NK-92 (cell line): Measurements from ENCODE around the gene MUC6.

Source experiments
- DNase-seq: peaks from one replicate; lab custom pipeline; 2025; ENCODE audit not compliant: unreplicated experiment; lab: John Stamatoyannopoulos, UW

MUC6 gene

GRCh38 chr11:1072116-1072820, 35.8 kb upstream of the MUC6 start:
- DNase-seq = no peak

GRCh38 chr11:1071571-1072115, 35.1 kb upstream of the MUC6 start:
- no peak for DNase-seq

GRCh38 chr11:1070594-1071462, 34.3 kb upstream of the MUC6 start:
- DNase-seq = no peak

DNA sequence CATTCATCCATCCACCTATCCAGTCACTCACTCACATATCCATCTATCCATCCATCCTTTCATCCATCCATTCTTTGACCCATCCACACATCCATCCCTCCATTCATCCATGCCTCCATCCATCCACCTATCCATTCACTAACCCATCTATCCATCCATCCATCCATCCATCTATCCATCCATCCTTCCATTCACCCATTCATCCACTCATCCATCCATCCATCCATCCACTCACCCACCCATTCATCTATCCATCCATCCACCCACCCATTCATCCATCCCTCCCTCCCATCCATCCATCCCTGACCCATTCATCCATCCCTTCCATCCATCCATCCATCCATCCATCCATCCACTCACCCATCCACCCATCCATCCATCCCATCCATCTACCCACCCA, 33.2 kb upstream of the MUC6 start:
- no peak for DNase-seq

DNA sequence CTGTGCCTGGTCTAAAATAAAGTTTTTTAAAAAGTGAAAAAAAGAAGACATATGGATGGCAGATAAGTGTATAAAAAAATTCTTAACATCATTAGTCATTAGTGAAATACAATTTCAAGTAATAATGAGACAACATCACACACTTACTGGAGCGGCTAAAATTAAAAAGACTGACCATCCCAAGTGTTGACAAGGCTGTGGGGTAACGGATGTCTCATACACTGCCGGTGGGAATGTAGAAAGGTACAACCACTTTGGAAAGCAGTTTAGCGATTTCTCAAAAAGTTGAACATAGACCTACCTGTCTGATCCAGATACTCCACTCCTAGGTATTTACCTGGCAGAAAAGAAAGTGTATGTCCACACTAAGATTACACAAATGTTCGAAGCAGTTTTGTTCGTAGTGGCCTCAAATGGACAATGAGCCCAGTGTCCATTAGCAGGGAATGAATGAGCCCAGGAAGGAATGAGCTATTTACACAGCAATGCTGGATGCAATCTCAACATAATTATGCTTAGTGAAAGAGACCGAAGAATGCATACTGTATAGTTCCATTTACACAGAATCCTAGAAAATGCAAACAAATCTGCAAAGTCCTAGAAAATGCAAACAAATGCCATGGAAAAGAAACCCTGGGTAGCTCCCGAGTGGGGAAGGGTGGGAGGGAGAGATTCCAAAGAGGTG, 31.4 kb upstream of the MUC6 start:
- no peak for DNase-seq

DNA sequence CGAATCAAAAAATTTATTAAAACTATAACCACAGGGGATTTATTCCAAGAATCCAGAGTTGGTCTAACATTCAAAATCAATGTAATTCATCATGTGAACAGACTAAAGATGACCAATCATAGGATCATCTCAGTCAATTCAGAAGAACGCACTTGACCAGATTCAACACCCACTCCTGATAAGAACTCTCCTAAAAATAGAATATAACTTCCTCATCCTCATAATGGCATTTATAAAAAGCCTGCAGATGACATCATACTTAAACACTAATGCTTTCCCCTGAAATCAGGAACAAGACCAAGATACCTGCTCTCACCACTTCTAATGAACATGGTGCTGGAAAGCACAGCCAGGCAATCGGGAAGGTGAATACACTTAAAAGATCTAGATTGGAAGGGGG, 27.6 kb upstream of the MUC6 start:
- DNase-seq = no peak

GRCh38 chr11:1062075-1062820, 25.7 kb upstream of the MUC6 start:
- no peak for DNase-seq

DNA sequence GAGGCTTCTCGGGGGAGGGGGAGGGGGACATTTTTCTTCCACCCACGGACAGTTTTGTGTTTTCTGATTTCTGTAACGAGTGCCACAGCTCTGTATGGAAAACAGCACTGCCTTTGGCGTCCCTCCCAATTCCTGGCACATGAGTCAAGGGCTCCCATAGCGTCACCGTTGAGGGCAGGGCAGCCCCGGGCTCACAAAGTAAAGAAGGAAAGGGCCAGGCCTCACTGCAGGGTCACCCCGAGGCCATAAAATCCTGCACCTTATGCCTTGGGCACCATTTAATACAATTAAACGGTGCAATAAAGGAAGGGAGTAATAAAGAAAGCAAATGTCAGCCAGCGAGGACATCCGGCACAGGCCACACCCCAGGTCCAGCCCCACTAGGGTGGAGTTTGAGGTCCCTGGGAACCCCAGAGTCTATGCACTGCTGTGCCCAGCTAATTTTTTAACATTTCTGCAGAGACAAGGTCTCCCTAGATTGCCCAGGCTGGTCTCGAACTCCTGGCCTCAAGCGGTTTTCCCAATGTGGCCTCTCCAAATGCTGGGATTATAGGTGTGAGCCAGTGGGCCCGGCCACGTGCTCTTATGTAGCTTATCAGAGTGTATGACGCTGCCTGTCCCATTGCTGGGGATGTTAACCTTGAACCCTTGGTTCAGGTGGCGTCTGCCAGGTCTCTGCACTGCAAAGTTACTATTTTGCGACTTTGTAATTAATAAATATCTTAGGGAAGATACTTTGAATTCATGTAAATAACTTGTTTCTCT, 24.5 kb upstream of the MUC6 start:
- DNase-seq = no peak

DNA sequence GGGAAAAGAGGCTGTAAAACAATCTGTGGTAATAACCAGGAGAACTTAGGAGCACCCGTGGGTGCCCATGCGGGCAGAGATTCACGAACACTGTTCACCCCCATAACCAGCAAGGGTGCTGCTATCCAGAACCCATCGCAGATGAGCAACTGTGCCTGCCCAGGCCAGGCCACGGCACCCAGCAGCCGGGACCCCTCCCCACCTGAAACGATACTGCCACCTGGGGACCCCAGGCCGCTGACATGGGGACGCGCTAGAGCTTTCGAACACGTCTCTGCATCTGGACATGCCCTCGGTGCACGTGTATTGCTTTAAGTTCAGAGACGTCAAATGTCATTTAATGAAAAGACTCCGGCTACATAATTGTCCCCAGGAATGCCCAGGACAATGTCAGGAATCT, 23.9 kb upstream of the MUC6 start:
- no peak for DNase-seq

GRCh38 chr11:1059759-1060158, 23.2 kb upstream of the MUC6 start:
- DNase-seq = no peak

DNA sequence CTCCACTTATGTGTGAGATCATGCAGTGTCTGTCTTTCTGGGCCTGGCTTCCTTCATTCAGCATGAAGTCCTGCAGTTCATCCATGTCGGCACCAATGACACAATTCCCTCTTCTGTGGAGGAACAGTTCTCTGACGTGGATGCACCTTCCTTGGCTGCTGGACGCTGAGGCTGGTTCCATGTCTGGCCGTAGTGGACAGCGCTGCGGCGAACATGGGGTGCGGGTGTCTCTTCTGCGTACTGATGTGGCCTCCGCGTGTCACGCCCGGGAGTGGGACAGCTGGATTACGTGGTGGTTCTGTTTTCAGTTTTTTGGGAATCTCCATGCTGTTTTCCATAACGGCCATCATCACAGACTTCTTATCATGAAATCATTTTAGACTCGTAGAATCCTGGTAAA, 21.3 kb upstream of the MUC6 start:
- DNase-seq = no peak

- DNase-seq = no peak
Observed at GRCh38 chr11:1055990-1056771, 19.7 kb upstream of the MUC6 start.

DNA sequence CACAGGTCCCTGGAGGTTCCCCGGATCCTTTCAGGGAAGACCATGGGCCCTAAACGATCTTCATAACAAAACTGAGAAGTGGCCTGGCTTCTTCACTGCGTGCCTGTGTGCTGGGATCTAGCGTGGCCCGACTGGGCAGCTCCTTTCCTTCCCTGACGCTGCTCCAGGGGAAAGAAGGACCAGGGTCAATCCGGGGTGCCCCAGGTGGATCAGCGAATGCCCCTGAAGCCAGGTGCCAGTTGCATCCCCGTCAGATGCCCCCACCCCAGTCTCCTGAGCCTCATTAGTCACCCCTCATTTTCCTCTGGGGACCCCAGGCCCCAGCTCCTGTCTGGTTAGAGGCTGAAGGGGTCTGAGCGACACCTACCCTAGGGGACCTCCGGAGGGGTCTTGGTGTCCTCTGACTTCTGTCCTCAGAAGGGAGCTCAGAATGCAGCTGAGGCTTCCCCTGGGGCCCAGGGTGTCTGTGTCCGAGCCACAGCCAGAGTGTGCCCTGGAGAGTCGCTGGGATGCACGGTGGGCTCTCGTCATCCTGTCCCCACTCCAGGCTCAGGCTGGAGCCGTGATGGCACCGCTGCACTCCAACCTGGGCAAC, 18.7 kb upstream of the MUC6 start:
- DNase-seq = no peak

GRCh38 chr11:1054143-1055108, 17.9 kb upstream of the MUC6 start:
- no peak for DNase-seq

GRCh38 chr11:1053121-1053901, 16.8 kb upstream of the MUC6 start:
- no peak for DNase-seq

DNA sequence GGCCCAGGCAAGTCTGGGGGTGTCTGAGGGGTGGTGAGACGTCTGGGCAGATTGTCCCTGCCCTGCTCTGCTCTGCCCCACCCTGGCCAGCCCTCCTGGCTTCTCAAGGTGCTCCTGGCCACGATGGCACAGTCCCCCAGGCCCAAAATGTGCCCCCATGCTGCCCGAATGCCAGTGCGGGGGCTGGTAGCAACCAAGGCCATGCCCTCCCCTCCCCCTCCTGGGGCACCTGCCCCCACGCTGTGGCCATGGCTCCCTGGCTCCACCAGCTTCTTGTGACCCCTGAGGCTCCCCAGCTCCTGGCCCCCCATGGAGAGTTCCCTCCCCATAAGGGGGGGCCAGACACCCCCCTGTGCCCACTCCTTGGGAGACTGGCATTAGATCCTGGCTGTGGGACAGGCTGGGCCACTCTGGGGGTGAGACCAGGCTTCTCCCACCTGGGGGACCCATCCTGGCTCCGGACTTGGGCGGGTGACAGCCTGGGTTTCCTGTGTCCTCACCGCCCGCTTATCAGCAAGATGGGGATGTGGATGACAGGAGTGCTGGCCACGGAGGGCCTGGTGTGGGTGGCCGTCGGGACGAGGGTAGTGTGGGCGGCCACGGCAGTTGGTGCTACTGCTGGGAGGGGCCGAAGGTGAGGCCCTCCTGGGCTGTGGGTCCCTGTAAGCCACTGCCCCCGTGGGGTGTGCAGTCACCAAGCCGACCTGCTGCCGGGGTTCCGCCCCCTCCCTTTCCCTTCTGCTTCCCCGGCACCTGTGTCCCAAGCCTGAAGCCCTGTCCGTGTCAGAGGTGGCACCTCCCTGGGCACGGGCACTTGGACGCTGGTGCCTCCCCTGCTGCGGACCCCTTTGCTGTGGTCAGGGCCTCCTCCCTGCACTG, 15.9 kb upstream of the MUC6 start:
- DNase-seq = no peak
